Globus pallidus (tissue), 1 donor: ENCODE data around the gene ZNF689.
"Not testable (repeated sequence)": the region's sequence is repeated elsewhere in the genome, so short reads cannot be mapped to it uniquely, and the experiment has no call there.

Experiments used
- DNase-seq: peaks from one replicate; pipeline ENCODE4 v3.0.0-alpha.2; 2015; ENCODE audit warnings: low spot score

ZNF689 gene

DNA sequence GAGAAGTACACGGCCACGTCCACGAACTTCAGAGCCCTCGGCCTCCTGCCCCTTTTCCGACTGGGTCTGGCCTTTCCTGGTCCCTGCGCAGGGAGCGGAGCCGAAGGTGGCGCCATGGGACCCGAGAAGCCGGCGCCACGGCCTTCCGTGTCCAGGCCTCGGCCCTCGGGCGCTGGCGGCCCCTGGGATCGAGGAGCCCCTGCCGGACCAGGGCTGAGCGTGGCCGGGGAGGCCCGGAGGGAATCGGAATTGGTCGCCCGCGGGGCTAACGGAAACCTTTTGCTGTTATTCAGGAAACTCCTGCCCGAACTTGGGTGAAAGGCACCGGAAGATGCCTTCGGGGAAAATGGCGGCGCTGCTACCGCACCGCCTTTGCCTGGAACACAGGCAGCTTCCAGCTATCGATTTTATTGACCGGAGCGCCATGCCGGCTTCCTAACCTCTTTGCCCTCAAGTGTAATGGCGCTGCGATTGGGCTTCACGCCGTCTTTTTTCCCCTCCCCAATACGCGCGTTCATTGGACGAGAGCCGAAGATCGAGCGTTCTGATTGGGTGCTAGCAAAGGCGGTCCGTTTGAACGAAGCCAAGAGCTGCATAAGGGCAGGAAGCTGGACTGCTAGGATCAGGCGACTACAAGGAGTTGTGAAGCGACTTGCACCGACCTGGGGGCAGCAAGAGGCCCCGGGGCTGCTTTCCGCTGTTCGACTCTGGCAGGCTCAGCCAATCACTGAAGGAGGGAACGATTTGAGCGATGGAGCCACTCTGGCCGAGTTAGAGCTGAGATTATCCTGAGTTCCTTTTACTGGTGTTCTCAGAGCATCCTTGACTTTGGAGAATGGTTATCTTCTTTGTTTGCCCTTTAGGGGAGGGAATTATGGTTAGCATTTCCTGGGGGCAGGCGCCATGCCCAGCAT is at the start of gene ZNF689:
Gene ZNF689, minus strand, starts transcription at position 464 of the 914 bp plus-strand sequence. Its CDS starts 348 bp downstream, at position 116.
- DNase-seq, result peak; percentile 97

DNA sequence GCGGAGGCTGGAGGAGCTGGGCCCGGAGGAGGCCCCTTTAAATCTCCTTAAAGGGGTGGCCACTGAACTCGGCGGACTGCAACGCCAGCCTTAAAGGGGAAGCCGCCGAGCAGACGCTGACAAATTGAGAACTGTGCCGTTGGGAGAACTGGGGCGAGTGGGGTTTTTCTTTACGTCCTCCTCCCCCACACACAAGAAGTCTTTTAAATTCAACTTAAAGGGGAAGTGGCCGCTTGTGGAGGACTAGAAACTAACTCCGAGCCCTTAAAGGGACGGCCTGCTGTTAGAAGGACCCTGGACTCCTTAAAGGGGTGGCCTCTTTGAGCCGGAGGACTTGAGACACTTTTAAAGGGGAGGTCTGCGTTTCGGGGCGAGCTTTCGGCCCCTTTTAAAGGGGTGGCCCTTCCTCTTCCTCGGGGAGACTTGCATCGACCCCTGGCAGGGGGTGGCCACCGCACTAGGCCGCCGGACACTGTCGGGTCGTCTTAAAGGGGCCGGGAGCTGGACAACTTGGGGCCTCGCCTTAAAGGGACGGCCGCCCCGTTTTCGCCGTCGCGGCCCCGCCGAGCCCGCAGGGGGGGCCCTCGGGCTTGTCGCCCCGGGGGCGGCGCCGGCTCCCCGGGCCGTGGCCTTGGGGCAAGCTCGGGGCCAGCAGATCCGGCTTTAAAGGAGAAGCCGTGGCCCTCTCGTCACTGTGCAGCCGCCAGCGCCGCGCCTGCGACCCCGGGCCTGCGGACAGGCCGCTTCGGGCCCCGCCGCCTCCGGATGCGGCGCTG is 48.7 kb upstream of the ZNF689 start:
- peak; percentile 99 for DNase-seq

DNA sequence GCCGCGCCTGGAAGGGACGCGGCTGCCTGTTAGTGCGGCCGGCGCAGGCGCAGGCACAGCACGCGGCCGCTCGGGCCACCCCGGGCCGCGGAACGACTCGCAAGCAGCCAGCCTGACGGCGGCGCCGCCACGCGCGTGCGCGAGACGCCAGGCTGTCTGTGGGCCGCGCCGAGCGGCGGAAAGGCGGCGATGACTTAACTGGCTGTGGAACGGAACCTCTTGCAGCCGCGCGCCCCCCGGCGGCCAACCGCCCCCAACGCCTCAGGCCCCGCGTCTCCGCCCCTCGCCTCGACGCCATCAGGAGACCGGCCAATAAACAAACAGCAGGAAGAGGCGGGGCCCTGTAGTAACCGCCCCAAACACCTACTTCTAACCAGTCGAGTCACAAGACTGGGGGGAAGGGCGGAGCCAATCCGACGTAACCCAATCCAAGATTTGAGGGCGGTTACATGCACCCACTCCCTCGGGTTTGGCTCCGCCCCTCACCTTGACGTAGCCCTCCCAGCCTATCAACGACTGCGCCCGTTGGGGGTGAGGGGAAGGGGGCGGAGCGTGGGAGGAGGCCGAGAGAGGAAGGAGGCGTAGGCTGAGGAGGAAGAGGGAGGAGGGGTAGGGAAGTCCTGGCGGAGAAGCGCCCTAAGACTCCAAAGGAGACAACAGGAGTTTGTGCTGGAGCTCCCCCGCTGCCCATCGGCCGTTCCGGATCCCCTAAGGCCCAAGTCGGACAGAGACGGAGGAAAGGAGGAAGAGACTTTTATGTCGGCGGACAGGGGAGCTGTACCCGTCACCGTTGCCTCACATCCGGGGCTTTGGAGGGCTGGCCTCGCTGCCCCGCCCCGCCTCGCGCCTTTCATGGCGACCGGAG is 47.9 kb upstream of the ZNF689 start, which contains the start of gene FBRS:
Gene FBRS, plus strand, starts transcription at position 566 of the 865 bp plus-strand sequence. CDS start 1,088 bp downstream, outside the sequence.
- peak; percentile 100 for DNase-seq

GRCh38 chr16:30656974-30657865 is 47.0 kb upstream of the ZNF689 start:
- no peak for DNase-seq

DNA sequence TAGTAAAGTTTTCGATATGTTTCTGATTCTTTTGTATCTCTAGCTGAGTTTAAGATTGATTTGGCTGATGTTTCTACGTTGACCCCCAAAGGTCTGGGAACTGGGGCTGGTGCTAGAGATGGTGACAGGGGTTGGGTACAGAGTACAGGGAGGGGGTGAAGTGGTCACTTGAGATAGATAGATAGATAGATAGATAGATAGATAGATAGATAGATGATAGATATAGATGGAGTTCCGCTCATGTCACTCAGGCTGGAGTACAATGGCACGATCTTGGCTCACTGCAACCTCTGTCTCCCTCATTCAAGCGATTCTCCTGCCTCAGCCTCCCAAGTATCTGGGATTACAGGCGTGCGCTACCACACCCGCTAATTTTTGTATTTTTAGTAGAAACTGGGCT is 46.2 kb upstream of the ZNF689 start:
- no peak for DNase-seq

GRCh38 chr16:30655815-30656347 is 45.7 kb upstream of the ZNF689 start:
- no peak for DNase-seq

DNA sequence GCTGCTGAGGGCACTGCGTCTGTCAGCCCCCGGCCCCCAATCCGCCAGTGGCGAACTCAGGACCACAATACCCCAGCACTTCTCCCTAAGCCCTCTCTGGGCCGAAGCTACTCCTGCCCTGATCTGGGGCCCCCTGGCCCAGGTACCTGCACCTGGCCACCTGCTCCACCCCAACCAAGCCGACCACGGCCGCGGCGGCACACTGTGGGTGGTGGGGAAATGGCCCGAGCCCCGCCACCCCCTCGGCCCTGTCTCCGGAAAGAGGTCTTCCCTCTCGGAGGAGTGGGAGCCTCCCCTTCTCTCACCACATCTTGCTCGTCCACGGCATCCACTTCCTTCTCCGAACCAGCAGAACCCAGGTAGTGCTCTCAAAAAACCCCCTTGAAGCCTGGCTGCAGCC is 44.7 kb upstream of the ZNF689 start:
- no peak for DNase-seq

DNA sequence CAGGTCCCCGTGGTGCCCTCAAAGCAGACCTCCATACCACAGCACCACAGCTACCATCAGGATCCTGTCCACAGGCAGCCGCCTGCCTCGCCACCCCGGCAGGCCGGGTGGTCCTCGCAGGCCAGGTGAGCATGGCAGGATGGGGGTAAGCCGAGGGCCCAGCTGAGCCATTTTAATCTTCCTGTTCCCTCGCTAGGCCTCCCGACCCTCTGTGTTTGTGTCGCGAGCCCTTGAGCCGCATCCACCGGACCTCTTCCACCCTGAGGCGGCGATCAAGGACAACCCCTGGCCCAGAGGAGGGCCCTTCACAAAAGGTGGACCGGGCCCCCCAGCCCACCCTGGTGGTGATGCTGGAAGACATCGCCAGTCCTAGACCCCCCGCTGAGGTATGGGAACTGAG is 42.5 kb upstream of the ZNF689 start:
- no peak for DNase-seq

DNA sequence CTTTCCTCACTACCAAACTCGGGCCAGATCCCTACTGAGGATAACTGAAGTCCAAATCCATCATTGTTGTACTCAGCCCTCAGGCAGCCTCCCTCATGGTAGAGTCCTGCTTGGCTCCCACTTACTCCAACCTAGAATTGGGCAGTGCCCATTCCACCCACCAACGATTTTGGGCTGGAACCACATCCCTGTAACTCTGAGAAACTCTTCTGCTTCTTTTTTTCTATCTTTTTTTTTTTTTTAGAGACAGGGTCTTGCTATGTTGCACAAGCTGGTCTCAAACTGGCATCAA is 41.8 kb upstream of the ZNF689 start:
- no peak for DNase-seq

DNA sequence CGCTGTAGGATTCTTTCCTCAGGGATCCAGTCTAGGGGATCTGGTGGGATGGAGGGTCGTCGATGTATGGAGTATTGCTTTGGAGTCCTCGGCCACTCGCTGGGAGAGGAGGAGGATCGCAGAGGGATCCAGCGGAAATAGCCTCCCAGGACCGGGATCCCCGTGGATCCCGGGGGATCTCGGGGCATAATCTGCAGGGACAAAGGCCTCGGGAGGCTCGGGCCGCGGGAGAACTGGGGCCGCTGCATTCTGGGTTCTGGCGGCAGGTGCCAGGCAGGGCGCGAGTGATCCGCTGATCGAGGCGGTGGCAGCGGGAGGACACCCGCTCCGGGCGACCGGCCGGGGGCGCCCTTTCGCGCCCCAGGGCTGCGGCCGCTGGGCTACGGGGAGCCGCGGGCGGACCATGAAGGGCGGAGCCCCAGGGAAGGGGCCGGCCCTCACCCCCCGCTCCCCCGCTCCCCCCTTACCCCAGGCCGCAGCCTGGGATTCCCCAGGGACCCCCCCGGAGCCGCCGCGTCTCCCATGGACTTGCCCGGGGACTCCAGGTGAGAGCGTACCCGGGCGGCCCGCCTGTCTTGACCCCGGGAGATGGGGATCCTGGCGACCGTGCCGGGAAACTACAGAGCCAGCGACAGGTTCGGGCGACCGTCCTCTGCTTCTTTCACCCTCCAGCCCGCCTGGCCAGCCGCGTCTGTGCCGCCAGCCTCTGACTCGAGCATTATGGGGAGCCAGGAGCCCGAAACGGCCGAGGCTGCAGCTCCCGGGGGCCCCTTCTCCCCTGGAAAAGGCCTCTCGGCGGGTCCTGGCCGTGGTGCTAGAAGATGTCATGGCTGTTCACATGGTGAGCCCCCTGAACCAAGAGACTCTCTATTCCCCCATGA is 41.2 kb upstream of the ZNF689 start:
- peak; percentile 57 for DNase-seq

- peak; percentile 99 for DNase-seq
Observed at GRCh38 chr16:30650369-30651123, 40.4 kb upstream of the ZNF689 start, which contains the start of gene PRR14. Gene PRR14, plus strand, starts transcription at chr16:30650960. Its CDS starts 686 bp downstream, at chr16:30651646.

DNA sequence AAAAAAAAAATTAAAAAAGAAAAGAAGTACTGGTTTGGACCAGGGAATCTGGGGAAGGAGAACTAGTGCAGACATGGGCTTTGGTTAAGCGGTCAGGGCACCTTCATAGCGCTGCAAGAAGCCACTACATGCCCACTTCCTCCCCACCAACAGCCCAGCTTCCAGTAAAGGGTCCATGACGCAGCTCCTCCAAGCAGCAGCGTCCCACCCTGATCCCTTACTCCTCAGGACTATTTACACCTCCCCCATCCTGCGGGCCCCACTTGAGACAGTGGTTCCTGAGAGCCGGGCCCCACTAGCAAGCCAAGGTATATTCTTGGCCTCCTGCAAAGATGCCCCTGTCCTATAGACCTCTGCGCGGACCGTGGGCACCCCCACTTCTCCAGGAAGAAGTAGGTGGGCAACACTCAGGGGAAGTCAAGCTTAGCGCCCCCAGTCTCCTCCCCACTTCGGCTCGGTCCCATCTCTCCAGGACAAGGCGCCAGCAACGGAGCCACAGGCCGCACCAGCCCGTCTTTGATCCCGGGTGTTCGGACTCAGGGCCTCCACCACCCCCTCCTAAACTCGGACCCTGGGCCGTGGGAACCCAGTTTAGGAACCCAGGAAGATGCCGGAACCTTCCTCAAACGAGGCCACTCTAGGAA is 39.7 kb upstream of the ZNF689 start:
- DNase-seq, result no peak

DNA sequence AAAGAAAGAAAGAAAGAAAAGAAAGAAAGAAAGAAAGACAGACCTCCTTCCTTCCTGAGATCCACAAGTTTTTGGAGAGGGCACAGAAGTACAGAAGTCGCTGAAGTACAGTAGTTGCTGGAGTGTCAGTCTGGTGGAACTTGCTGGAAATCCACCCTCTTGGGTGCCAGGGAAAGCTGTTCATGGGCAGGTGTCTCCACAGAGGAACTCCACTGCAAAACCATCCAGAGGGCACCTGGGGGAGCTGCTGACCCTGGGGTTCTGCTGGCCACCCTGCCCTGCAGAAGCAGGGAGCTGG is 37.0 kb upstream of the ZNF689 start:
- no peak for DNase-seq

DNA sequence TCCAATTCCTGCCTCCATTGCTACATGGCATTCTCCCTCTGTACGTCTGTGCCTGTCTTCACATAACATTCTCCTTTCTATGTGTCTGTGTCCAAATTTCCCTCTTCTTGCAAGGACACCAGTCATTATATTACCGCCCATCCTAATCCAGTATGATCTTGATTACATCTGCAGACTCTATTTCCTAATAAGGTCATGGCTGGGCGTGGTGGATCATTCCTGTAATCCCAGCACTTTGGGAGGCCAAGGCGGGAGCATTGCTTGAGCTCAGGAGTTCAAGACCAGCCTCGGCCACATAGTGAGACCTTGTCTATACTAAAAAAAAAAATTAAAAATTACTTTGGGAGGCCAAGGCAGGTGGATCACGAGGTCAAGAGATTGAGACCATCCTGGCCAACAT is 35.5 kb upstream of the ZNF689 start:
- DNase-seq, result no peak

- no peak for DNase-seq
Observed at GRCh38 chr16:30644334-30644830, 34.2 kb upstream of the ZNF689 start.

GRCh38 chr16:30641378-30641982 is 31.3 kb upstream of the ZNF689 start:
- no peak for DNase-seq

- DNase-seq, result no peak
Observed at GRCh38 chr16:30637944-30638343, 27.8 kb upstream of the ZNF689 start.

GRCh38 chr16:30637139-30637538 is 26.9 kb upstream of the ZNF689 start:
- not testable (repeated sequence) for DNase-seq
